Measurements from ENCODE around the gene PARP9. TPM values are rescaled to one million over a fixed set of nuclear protein-coding genes. Genes with fewer than 3 reads are reported as not detected.

PARP9 gene
- total and polyA plus RNA-seq, 2 of the 13 experiments (the other 11 are each of a cell fraction or from before 2014, with no cell fraction given), result 6.5 to 10.6 TPM

DNA sequence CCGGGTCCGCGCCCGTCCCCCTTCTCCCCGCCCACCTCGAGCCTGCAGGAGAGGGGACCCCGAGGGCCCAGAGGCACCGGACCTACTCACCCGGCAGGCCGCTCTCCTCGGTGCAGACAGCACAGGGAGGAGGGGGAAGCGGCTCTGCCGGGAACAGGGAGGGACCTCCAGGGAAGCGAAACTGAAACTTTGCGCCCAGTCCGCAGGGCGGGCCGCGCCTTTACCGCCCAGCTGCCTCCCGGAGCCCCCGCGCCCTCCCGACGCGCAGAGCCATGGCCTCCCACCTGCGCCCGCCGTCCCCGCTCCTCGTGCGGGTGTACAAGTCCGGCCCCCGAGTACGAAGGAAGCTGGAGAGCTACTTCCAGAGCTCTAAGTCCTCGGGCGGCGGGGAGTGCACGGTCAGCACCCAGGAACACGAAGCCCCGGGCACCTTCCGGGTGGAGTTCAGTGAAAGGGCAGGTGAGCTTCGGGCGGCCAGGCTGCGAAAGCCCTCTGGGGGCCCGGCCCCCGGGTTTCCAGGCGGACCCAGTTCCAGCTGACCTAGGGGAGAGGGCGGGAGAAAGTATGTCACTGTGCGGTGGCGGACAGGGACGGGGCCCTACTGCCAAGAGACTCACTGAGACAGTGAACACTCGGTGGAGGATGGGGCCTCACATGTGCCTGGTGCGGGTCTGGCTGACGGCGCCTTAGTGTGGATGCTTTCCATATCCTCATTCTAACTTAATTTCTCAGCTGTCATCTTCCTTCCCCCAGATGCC, at the start of gene PARP9, which contains the start of gene DTX3L (continued):
- TF ChIP-seq, protein P1, sequence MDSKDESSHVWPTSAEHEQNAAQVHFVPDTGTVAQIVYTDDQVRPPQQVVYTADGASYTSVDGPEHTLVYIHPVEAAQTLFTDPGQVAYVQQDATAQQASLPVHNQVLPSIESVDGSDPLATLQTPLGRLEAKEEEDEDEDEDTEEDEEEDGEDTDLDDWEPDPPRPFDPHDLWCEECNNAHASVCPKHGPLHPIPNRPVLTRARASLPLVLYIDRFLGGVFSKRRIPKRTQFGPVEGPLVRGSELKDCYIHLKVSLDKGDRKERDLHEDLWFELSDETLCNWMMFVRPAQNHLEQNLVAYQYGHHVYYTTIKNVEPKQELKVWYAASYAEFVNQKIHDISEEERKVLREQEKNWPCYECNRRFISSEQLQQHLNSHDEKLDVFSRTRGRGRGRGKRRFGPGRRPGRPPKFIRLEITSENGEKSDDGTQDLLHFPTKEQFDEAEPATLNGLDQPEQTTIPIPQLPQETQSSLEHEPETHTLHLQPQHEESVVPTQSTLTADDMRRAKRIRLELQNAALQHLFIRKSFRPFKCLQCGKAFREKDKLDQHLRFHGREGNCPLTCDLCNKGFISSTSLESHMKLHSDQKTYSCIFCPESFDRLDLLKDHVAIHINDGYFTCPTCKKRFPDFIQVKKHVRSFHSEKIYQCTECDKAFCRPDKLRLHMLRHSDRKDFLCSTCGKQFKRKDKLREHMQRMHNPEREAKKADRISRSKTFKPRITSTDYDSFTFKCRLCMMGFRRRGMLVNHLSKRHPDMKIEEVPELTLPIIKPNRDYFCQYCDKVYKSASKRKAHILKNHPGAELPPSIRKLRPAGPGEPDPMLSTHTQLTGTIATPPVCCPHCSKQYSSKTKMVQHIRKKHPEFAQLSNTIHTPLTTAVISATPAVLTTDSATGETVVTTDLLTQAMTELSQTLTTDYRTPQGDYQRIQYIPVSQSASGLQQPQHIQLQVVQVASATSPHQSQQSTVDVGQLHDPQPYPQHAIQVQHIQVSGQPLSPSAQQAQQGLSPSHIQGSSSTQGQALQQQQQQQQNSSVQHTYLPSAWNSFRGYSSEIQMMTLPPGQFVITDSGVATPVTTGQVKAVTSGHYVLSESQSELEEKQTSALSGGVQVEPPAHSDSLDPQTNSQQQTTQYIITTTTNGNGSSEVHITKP (CRISPR knock-in tag; IDR thresholded peaks at IDR 0.05; ENCODE audit: low read depth), result peak; percentile 50; the same call in 1 of the 2 replicates
- TF ChIP-seq ZNF564 (CRISPR knock-in tag; IDR thresholded peaks at IDR 0.05), result no peak; the same call in 1 of the 2 replicates
- TF ChIP-seq HIVEP1 (CRISPR knock-in tag; IDR thresholded peaks at IDR 0.05), result peak; percentile 87
- no peak; the same call in 1 of the 2 replicates for TF ChIP-seq AHR (CRISPR knock-in tag; IDR thresholded peaks at IDR 0.05)
- peak; percentile 94; the same call in 1 of the 2 replicates for TF ChIP-seq ARID2 (CRISPR knock-in tag; IDR thresholded peaks at IDR 0.05; ENCODE audit: borderline replicate concordance)
- TF ChIP-seq ZNF546 (CRISPR knock-in tag; conservative IDR thresholded peaks at IDR 0.05), result 0 out of 2 replicates have a peak, but pooled peaks have one; percentile 51
- no peak; the same call in 1 of the 2 replicates for TF ChIP-seq RCOR2 (CRISPR knock-in tag; IDR thresholded peaks at IDR 0.05)
- TF ChIP-seq ZNF660 (CRISPR knock-in tag; IDR thresholded peaks at IDR 0.05; ENCODE audit: borderline replicate concordance, low read depth), result no peak
- TF ChIP-seq SRF (IDR thresholded peaks at IDR 0.05; ENCODE audit: low read depth, low read length), result no peak
- TF ChIP-seq HMG20B (CRISPR knock-in tag; conservative IDR thresholded peaks at IDR 0.05), result no peak
- no peak for TF ChIP-seq PTBP1 (IDR thresholded peaks at IDR 0.05; ENCODE audit: low read depth, low read length, poor library complexity, severe bottlenecking)
- TF ChIP-seq RAD21 (CRISPR knock-in tag; IDR thresholded peaks at IDR 0.05), result peak; percentile 31; the same call in 1 of the 2 replicates
- no peak for TF ChIP-seq ETV5 (CRISPR knock-in tag; IDR thresholded peaks at IDR 0.05; ENCODE audit: borderline replicate concordance)
- TF ChIP-seq, protein P2, sequence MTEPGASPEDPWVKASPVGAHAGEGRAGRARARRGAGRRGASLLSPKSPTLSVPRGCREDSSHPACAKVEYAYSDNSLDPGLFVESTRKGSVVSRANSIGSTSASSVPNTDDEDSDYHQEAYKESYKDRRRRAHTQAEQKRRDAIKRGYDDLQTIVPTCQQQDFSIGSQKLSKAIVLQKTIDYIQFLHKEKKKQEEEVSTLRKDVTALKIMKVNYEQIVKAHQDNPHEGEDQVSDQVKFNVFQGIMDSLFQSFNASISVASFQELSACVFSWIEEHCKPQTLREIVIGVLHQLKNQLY (CRISPR knock-in tag; IDR thresholded peaks at IDR 0.05), result no peak
- 0 out of 2 replicates have a peak, but pooled peaks have one; percentile 10 for TF ChIP-seq RARG (CRISPR knock-in tag; IDR thresholded peaks at IDR 0.05; ENCODE audit: low read depth)
- 0 out of 2 replicates have a peak, but pooled peaks have one; percentile 73 for TF ChIP-seq PCBP1 (IDR thresholded peaks at IDR 0.05; ENCODE audit: borderline replicate concordance, low read depth, low read length)
